Umbilical cord (tissue), 2 donors: ENCODE measurements around the gene PKNOX1. TPM values are rescaled to one million over a fixed set of nuclear protein-coding genes. Genes with fewer than 3 reads are reported as not detected.
"Not testable (repeated sequence)": the region's sequence is repeated elsewhere in the genome, so short reads cannot be mapped to it uniquely, and the experiment has no call there.

Source experiments
- DNase-seq: peaks from one replicate; pipeline ENCODE4 v3.0.0-alpha.2; 2015; ENCODE audit warnings: low spot score
- total RNA-seq: library from RNA; depleted of rRNA; stranded (reverse); fragments of >200 nt; gene quantifications from one replicate; pipeline ENCODE4 v1.2.3, GENCODE V29; 2014; ENCODE audit warnings: low replicate concordance; ENCODE audit not compliant: insufficient read depth

PKNOX1 gene
- total RNA-seq, 1 donor from 2014 or later = 8.2 TPM

DNA sequence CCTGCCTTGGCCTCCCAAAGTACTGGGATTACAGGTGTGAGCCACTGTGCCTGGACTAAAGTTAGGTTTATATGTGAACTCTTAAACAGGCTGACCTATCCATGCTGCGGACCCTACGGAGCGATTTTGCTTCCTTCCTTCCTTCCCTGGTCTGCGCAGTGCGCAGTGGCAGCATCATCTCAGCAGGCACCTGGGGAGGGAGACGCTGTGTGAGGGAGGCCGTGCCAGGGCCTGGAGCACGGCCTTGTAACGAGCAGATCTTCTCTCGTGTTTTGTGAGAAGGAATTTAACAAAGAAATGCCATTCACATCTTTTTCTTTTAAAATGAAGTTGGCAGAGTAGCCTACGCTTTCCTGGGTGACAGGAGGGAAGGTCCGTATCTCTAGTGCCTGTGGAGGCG, 45.8 kb downstream of the PKNOX1 start:
- no peak for DNase-seq

DNA sequence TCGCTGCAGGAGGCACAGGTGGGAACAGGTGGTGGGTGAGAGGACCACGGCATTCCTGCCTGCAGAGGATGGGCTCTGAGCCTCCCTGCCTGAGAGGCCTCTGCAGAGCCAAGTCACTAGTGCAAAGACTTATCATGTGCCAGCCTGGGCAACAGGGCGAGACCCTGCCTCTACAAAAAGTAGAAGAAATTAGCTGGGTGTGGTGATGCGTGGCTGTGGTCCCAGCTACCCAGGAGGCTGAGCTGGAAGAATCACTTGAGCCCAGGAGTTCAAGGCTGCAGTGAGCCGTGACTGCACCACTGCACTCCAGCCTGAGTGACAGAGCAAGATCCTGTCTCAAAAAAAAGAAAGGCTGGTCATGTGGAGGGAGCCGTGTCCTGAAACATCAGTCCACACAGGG, 46.4 kb downstream of the PKNOX1 start:
- DNase-seq = no peak

DNA sequence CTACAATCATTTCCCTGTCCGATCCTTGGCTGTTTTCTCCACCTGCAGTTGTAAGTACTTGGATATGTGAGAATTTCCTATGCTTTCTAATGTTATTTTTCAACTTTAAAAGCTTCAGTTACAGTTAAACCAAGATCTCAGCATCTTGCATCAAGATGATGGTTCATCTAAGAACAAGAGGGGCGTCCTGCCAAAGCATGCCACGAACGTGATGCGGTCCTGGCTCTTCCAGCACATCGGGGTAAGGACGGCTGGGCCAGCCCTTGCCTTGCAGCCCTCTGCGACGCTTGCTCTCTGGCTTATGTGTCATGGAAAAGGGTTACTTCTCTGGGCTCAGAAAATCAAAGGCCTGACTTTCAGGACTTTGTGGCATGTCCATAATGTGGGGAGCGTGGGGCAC, 46.8 kb downstream of the PKNOX1 start:
- DNase-seq = no peak

DNA sequence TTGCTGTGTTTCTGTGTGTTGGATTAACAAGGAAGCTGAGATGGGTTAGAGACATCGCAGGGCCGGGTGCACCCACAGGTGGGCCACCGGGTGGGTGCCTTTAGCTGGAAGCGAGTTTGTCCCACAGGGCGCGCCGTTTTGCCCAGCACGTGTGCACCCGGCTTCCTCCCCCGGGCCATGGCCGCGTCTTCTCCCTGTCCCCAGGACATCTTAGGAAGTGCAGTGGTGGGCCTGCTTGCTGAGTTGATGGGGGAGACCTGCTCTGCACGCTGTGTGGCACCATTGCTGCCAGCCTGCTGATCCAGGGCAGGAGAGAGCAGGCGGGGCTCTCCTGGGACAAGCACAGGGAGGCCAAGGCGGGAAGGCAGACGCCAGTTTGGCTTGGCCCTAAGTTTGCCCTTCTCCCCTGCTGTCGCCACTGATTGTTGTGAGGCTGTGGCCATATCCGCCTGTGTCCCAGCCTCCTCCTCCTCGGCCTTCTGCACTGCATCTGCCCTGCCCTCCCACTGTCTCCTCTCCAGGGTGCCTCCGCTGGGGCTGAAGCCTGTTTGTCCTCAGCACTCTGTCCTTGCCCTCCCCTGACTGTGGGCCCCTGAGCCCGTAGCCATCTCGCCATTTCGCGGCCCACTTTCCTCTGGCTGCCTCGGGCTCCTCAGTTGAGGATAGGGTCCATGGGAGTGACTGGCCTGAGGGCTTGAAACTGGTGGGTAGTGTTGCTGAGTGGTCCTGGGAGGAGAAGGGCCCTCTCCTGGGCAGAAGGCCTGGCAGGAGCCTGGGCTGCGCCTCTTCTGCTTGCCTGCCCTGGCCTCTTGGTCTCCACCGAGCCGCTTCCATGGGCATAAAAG, 47.6 kb downstream of the PKNOX1 start:
- DNase-seq = no peak

- DNase-seq = no peak
Observed at GRCh38 chr21:43023175-43023574, 48.8 kb downstream of the PKNOX1 start.

- no peak for DNase-seq
Observed at GRCh38 chr21:43024439-43025136, 50.2 kb downstream of the PKNOX1 start.

- peak; percentile 18 for DNase-seq
Observed at GRCh38 chr21:43025636-43026180, 51.3 kb downstream of the PKNOX1 start.

DNA sequence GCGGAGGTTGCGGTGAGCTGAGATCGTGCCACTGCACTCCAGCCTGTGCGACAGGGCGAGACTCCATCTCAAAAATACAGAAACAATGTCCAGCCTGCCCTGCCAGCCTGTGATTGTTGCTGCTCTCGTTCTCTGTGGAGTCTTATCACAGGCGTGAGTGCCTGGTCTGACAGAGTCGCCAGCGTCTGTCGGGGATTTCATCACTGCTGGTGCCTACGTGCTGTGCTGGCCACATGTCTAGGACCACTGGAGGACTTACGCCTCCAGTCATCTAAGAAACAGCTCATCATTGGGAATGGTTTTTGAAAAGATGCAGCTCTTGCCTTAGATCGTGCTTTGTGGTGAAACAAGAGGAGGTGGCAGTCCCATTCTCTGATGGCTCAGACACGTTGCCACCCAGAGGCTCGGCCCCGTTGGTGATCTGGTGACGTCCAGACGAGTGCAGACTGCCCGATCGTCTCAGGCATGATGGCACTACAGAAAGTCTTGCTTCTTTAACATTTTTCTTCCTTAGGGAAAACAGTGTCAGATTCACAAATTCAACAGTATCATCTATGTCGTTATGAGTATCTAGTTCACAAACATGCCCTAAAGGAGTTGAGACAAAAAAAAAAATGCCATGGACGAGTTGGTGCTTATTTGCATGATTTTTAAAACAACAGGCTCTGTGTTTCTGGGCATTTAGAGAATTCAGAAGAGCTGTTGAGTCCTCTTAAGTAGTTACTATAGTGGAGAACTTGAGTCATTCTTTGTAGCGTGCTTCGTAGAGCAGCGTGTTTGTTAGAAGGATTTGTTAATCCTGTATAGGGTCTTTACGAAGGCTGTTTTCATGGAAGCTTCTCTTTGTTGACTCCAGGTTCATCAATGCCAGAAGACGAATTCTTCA, 53.7 kb downstream of the PKNOX1 start:
- DNase-seq = no peak

DNA sequence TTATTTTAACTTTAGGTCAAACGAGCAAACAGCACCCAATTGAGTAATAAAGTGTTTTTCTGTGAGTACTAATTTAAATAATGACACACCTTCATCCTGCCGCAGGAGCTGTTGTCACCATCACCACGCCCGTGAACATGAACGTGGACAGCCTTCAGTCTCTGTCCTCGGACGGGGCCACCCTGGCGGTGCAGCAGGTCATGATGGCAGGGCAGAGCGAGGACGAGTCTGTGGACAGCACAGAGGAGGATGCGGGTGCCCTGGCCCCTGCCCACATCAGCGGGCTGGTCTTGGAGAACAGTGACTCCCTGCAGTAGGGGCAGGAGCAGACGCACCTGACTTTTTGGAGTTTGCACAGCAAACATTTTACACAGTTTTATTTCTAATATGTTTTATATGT, 55.4 kb downstream of the PKNOX1 start:
- no peak for DNase-seq

DNA sequence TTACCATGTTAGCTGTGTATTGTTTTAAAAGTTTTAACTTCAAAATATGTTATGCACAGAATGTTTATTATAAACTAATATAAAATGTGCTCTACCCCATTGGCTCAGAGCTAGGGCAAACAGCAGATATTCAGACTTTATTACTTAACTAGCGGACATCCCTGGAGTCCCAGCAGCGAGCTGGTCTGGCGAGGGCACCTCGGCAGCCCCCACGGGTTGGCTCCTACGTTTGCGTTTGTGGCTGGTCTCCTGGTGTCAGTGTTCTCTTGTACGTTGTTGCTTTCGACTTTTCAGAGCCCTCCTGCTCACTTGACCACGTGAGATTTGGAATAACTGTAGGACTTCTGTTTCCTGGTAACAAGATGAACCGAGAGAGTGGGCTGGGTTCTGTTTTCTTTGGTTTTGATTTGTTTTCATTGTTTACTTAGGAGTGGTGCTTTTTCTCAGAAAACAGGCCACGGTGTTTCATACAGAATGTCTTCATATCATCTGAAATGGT, 56.8 kb downstream of the PKNOX1 start:
- DNase-seq = no peak

DNA sequence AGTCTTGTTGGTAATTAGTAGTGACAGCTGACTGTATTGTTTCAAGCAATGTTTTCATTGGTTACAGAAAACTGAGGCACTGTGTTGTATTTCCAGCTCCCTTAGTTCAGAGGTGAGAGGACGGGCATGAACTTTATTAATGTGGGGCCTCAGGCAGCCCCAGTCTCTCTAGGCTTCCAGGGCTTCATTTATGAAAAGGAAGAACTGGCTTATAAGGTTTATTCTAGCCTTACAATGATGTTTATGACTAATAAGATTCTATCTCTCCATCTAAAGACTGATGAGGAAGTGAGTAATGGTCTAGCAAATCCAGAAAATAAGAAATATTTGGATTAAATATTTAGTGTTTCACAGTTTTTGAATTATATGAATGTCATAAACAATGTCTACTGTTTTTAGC, 59.7 kb downstream of the PKNOX1 start:
- no peak for DNase-seq

- DNase-seq = no peak
Observed at GRCh38 chr21:43034826-43035225, 60.5 kb downstream of the PKNOX1 start.

- DNase-seq = not testable (repeated sequence)
Observed at GRCh38 chr21:43036889-43037288, 62.5 kb downstream of the PKNOX1 start.

DNA sequence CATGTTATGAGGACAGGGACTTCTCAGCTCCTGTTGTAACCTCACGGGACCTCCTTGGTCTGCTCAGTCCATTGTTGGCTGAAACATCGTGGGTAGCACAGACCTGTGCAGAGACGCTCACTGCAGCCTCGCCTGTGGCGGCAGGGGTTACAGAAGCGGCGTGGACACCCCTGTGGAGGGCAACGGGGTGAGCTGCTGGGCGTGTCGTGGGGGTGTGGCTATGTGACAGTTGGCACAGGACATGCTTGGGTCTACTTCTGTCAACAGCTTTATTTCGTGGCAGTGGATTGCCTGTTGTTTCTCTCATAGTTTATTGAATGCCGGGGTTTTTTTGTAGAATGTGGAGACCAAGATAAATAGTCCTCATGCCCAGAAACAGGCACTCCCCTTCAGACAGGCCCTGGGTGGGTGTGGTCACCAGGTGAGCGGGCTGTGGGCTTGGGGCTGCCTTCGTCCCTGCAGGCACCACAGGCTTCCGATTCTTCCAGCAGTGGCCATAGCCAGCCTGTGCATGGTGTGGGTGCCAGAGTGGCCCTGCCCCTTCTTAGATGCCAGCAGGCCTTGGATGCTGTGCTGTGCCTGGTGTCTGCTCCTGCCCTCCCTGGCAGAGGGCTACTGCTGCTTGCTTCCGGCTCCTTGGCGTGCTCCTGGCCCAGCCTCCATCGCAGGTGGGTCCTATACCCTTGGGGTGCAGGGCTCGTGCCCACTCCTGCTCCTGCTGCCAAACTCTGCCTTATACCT, 63.7 kb downstream of the PKNOX1 start:
- DNase-seq = not testable (repeated sequence)

GRCh38 chr21:43038659-43039044, 64.3 kb downstream of the PKNOX1 start:
- not testable (repeated sequence) for DNase-seq

- DNase-seq = not testable (repeated sequence)
Observed at GRCh38 chr21:43042169-43042568, 67.8 kb downstream of the PKNOX1 start.

- DNase-seq = not testable (repeated sequence)
Observed at GRCh38 chr21:43043291-43043690, 68.9 kb downstream of the PKNOX1 start.

- DNase-seq = not testable (repeated sequence)
Observed at GRCh38 chr21:43044547-43044946, 70.2 kb downstream of the PKNOX1 start.

DNA sequence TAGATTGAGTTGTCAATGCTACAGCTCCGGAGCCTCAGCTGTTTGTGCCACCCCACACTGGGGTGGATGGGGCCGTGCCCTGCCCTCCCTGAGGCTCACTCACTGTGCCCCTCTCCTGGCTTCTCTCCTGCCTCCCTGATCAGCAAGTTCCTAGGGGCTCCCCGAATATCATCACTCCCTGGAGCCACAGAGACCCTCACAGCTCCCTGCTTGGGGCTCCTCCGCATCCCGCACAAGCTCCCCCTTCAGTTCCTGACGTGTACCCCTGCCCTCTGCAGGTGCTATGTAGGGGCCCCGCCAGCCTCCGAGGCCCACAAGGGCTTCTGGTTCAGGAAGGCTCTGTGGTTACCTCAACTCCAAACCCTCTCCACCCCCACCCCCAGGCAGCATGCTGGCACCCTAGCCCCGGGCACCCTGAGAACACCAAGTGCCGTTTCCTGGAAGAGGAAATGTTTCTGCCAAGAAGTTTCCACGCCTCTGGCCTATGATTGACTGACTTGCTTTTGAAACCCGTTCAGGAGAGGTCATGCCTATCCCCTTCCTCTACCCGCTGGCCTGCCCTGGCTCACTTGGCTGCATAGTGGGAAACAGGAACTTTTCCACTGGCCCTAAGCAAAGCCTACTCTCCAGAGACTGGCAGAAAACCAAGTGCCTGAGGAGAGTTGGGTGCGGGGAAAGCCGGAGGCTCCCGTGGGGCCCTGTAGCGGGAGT, 71.0 kb downstream of the PKNOX1 start:
- DNase-seq = not testable (repeated sequence)
